GM12892 (cell line): Measurements from ENCODE around the gene CENPO.

Experiments
- POLR2A ChIP-seq: IDR thresholded peaks from 2 replicates; pipeline ENCODE4 v1.6.1; 2011; ENCODE audit warnings: low read depth, low read length, control low read depth
- POLR2AphosphoS5 ChIP-seq: IDR thresholded peaks from 2 replicates; pipeline ENCODE4 v1.6.1; 2011; ENCODE audit warnings: low read depth, low read length, control low read depth
- TAF1 ChIP-seq: IDR thresholded peaks from 2 replicates; pipeline ENCODE4 v1.6.1; 2011; ENCODE audit warnings: low read depth, mild to moderate bottlenecking, control low read depth, low read length, borderline replicate concordance

GRCh38 chr2:24744356-24744755 lies 48.9 kb upstream of the CENPO start:
- TF ChIP-seq POLR2A: no peak
- TF ChIP-seq POLR2AphosphoS5: no peak
- no peak for TF ChIP-seq TAF1
